HG03060 (cell line): ENCODE results near the gene DCK.
A peak's percentile ranks its signal among the peaks of the same experiment; 100 is the strongest.
"Not testable (repeated sequence)": the region's sequence is repeated elsewhere in the genome, so short reads cannot be mapped to it uniquely, and the experiment has no call there.

ENCODE experiments used
- ATAC-seq: cut with Tn5 transposase; IDR thresholded peaks from one replicate; pipeline ENCODE4 v1.9.1; 2021; ENCODE audit warnings: low read depth, moderate number of reproducible peaks; ENCODE audit not compliant: unreplicated experiment

The DCK gene

GRCh38 chr4:70997546-70997945 lies 4.1 kb downstream of the DCK start:
- ATAC-seq: no peak

GRCh38 chr4:70999639-71000038 lies 6.2 kb downstream of the DCK start:
- not testable (repeated sequence) for ATAC-seq

GRCh38 chr4:71001363-71001762 lies 7.9 kb downstream of the DCK start:
- not testable (repeated sequence) for ATAC-seq

GRCh38 chr4:71004281-71004851 lies 10.9 kb downstream of the DCK start:
- ATAC-seq: no peak

- ATAC-seq: not testable (repeated sequence)
Measured at GRCh38 chr4:71005025-71005424, 11.6 kb downstream of the DCK start.

- peak; percentile 77 for ATAC-seq
Measured at GRCh38 chr4:71006203-71006907, 12.9 kb downstream of the DCK start.

GRCh38 chr4:71008196-71008595 lies 14.7 kb downstream of the DCK start:
- no peak for ATAC-seq

- ATAC-seq: no peak
Measured at GRCh38 chr4:71009086-71009485, 15.6 kb downstream of the DCK start.

GRCh38 chr4:71009890-71010588 lies 16.6 kb downstream of the DCK start:
- ATAC-seq: no peak

GRCh38 chr4:71011451-71011850 lies 18.0 kb downstream of the DCK start:
- ATAC-seq: no peak

GRCh38 chr4:71017391-71017790 lies 23.9 kb downstream of the DCK start:
- ATAC-seq: not testable (repeated sequence)

GRCh38 chr4:71020611-71021010 lies 27.2 kb downstream of the DCK start:
- ATAC-seq: no peak

GRCh38 chr4:71025654-71026053 lies 32.2 kb downstream of the DCK start:
- ATAC-seq: no peak

- ATAC-seq: no peak
Measured at GRCh38 chr4:71026086-71026485, 32.6 kb downstream of the DCK start.

- no peak for ATAC-seq
Measured at GRCh38 chr4:71027611-71028010, 34.2 kb downstream of the DCK start.

- no peak for ATAC-seq
Measured at GRCh38 chr4:71029504-71029903, 36.1 kb downstream of the DCK start.

GRCh38 chr4:71032106-71032505 lies 38.7 kb downstream of the DCK start:
- not testable (repeated sequence) for ATAC-seq

GRCh38 chr4:71045256-71045655 lies 51.8 kb downstream of the DCK start:
- no peak for ATAC-seq

- no peak for ATAC-seq
Measured at GRCh38 chr4:71049395-71049794, 55.9 kb downstream of the DCK start.

GRCh38 chr4:71050809-71051208 lies 57.4 kb downstream of the DCK start:
- ATAC-seq: no peak

- ATAC-seq: no peak
Measured at GRCh38 chr4:71052034-71052433, 58.6 kb downstream of the DCK start.

- no peak for ATAC-seq
Measured at GRCh38 chr4:71052716-71053115, 59.3 kb downstream of the DCK start.
